ENCODE results near the gene NCKAP5.

NCKAP5 gene

DNA sequence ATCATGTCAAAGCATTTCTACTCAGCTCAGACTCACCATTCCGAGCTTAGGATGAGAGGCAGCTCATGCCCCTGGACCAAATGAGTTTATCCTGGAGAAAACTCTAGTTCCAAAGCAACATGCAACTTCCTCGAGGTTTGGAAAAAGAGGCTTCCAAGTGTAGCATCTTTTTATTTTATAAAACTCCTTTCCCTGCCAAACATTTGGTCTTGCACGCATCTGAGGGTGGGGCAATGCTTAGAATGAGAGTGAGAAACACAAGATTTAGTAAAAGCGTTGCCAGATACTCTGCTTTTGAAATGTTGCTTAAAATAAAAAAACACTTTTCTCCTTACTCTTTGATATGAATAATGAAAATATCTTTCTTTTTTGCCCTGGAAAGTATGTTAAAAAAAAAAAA, 151.5 kb downstream of the NCKAP5 start:
- no peak for DNase-seq

GRCh38 chr2:133416146-133416545, 152.1 kb downstream of the NCKAP5 start:
- DNase-seq = no peak

DNA sequence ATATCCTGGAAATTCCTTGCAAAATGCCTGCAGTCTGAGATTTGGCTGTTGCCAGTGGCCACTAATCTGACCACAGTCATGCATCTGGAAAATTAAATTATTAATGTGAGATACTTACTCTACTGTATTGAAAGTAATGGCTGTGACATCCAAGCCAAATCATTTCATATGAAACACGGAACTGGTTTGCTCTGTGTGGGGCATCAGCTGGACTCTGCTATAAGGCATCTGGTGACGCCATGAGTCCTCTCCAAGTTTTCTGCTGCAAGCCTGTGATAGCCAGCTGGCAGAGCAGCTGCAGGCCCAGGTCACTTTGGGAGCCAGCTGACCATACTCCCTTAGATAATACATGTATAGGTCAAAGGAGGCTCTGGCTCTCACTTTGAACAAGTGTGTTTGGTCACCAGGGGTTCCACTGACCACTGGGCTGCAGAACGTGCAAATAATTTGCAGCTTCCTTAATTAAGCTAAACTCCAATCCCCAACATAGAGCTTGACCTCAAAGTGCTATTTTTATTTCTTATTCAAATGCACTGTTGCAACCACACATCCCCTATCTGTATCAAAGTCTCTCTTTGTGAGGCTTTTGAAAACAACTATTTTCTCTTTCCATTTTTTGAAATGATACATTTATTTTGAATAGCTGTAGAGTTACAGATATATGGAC, 152.9 kb downstream of the NCKAP5 start:
- DNase-seq = no peak

DNA sequence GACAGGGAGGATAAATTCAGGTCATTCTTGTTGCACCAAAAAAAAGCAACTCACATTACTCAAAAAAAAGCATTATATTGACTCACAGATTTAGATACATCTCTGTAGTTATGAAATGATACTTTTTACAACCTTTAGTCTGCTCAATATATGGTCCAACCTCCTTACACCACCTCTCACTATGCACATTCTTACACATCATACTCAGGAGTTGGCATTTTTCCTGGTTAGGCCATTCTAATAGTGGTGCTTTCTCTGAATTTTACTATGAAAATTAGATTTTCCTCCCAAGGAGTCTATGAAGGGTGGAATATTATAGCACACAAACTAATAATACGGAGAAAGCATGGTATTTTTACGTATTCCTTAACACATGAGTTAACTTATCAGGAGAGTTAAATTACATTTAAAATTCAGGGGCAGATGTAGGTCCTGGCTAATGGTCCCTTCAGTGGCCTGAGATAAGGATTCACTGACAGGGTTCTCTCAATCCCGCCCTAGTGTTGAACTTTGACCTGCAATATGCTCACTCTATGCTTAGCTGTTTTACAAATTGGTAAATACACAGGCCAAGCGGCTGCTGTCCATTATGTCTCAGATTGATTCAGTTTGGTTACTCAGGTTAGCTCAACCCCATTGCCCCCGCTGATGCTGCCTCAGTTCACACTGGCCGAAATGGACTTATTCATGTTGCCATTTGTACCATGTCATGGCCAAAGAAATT, 153.6 kb downstream of the NCKAP5 start:
- DNase-seq = no peak

GRCh38 chr2:133413863-133414262, 154.4 kb downstream of the NCKAP5 start:
- DNase-seq = no peak

DNA sequence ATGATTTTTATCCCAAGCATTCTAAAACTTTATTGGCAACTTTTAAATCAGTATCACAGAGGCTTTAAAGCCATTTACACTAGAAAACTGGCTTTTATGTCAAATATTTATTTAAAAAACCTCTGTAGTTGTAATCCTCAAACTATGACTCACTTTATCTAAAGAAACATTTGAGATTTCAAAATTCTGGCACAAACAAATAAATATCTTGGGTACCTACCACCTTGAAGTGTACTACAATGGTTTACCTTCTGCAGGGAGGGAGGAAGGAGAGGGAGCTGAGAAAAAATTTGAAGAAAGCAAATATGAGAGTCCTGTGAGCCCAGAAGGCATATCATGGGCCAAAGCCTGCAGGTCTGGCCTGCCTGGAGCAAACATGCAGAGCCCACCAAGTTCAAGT, 155.6 kb downstream of the NCKAP5 start:
- no peak for DNase-seq

DNA sequence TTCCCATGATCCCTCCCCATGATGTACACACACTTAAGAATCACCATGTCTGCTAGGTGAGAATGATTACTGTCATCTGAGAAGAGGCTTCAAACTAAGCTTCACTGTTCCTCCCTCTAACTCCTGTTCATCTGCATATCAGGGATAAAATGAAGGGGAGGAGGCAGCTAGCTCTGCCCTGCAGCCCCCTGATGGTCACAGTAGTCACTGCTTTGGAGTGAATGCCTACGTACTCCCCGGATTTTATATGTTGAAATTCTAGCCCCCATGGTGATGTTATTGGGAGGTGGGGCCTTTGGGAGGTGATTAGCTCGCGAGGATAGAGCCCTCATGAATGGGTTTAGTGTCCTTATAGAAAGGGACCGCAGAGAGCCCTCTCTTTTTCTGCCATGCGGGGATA, 156.4 kb downstream of the NCKAP5 start:
- DNase-seq = no peak

- no peak for DNase-seq
Measured at GRCh38 chr2:133411101-133411500, 157.2 kb downstream of the NCKAP5 start.

DNA sequence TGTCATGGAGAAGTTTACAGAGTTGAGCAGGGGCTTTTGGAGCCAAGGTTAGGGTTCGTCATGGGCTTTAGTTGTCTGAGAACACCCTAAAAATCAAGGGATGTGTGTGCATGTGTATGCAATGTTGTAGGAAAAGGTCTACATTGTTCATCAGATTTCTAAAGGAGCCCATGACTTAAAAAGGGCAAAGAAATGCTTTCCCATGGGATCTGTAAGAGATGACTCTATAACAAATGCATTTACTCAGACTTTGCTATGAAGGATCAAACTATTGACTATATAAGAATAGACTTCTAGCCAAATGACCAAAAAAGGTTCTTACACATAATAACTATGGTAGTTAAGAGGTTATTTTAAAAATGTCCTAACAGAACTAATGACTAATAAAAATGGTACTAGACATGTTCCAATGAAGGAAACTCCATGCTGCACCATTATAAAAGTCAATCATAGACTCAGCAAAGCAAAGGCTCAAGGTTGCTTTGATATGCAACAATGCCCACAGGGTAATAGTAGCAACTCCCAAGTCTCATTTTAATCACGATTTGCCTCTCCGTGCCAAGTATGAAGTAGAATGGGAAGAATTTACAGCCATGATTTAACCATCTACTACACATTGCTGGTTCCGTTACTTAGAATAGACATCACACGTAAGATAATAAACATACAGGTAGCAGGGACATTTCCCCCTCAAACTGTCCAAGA, 158.5 kb downstream of the NCKAP5 start:
- no peak for DNase-seq

DNA sequence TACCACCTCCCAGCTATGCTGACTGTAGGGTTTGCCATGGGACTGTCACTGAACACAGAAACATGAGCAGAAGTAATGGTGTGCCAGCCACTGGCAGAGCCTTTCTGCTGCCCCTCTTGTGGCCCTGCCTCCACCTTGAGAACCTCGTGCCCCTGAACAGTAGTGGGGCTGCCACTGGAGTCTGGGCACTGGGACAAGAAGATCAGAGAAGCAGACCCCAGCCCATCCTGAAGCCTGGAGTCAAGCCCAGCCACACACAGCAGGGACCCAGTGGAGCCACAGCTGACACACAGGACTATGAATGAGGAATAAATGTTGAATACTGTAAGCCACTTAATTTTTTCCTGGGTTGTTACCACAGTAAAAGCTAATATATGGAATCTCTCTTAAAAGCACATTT, 159.6 kb downstream of the NCKAP5 start:
- no peak for DNase-seq

- no peak for DNase-seq
Measured at GRCh38 chr2:133407341-133407740, 160.9 kb downstream of the NCKAP5 start.

GRCh38 chr2:133405252-133405651, 163.0 kb downstream of the NCKAP5 start:
- no peak for DNase-seq

GRCh38 chr2:133400411-133400810, 167.9 kb downstream of the NCKAP5 start:
- no peak for DNase-seq

DNA sequence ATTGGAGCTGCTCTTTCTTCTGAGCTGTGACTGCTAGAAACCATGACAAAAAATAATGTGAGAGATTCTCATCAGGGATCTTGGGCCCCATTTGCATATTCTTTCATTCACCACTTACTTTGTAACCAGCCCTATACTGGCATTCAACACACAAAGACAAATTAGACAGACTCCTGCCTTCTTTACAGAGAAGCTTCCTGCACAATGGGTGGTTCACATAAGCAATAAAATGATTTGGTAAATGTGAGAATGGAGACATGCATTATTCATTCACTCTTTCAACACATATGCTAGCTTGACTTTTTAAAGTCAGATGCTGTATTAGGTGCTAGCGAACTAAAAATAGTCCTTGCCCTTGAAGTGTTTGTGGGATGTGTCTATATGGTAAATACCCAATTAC, 174.4 kb downstream of the NCKAP5 start:
- DNase-seq = no peak

DNA sequence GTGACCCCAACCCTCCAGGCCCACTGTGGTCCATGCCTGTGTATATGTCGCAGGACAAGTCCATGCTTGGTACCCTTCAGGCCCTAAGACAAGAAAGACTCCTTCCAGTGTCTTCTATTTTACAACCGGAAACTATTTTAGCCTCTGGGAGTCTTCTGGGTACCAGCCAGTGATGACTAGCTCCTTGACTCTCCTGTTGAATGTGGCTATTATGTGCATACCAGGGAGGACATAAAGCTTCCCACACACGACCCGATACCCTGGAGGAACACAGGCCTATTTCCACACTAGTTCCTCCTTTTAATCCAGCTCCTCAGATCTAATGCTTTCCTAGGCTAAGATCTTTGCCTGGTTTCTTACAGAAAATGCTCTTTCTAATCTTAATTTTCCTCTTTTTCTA, 178.1 kb downstream of the NCKAP5 start:
- DNase-seq = no peak

DNA sequence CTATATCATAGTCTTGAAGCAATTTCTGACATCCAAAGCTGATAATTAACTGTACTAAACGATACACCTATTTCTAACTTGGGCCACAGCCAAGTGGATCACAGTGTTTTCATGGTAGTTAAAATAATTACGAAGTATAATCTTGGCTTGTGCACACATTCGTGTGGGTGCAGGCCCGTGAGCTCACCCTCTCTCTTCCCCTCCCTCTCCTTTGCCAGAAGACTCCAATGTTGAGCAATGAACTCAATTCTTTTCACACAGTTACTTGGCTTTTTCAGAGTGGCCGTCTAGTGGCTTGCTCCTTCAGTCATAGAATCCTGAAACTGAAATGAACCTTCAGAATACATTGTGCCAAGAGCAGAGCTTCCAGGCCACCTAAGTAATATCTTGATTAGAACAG, 178.7 kb downstream of the NCKAP5 start:
- DNase-seq = no peak

DNA sequence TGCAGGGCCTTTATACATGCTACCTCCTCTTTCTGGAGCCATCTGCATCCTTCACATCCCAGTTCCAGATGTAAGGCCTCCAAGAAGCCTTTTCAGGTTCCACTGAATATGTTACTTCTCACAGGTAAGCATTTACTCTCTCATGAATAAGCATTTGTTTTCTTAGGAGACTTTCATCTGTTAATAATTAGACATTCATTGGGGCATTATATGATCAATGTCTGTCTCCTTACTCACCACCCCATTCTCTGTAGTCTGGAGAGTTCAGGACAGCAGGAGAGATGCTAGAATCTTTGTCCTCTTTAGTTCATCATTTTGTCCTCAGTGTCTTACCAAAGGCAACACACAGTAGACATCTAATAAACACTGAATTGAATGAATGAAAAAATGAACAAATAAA, 185.7 kb downstream of the NCKAP5 start:
- DNase-seq = no peak

GRCh38 chr2:133380991-133381390, 187.3 kb downstream of the NCKAP5 start:
- no peak for DNase-seq

GRCh38 chr2:133378928-133379549, 189.2 kb downstream of the NCKAP5 start:
- DNase-seq = no peak

GRCh38 chr2:133378386-133378785, 189.9 kb downstream of the NCKAP5 start:
- DNase-seq = no peak

GRCh38 chr2:133377599-133377998, 190.7 kb downstream of the NCKAP5 start:
- DNase-seq = no peak

GRCh38 chr2:133377021-133377481, 191.2 kb downstream of the NCKAP5 start:
- DNase-seq = no peak

- no peak for DNase-seq
Measured at GRCh38 chr2:133374781-133375180, 193.5 kb downstream of the NCKAP5 start.

DNA sequence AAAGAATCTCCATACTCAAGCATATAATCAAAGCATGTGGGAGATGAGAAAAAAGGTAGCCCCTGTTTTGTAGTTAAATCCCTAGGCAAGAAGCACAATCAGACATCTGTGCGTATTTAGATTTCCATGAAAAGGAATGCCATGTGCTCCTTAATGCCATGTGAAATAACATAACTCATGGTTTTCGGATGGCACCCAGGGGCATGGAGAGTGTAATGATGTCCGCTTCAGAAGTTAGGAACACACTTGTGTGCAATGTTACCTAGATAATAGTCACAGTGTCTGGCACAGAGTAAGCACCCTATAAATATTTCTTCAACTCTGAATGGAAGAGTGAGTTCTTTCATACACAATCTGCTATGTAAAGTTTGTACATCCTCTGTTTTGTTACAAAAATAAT, 197.0 kb downstream of the NCKAP5 start:
- DNase-seq = no peak

Measured in AML-193 (cell line).